ENCODE measurements around the gene ZNF197.
"Not testable (repeated sequence)": the region's sequence is repeated elsewhere in the genome, so short reads cannot be mapped to it uniquely, and the experiment has no call there.

GRCh38 chr3:44580971-44581370 is 43.9 kb upstream of the ZNF197 start:
- not testable (repeated sequence) for TF ChIP-seq CTCF (conservative IDR thresholded peaks at IDR 0.05; ENCODE audit: low read length); EZH2phosphoT487 (IDR thresholded peaks at IDR 0.05; ENCODE audit: borderline replicate concordance)

All from Loucy (cell line).